NCI-H446 (cell line): ENCODE results near the gene SPRY2.

ENCODE experiments used
- DNase-seq, 2 experiments: peaks; one replicate each; lab custom pipeline; 2025; lab: John Stamatoyannopoulos, UW

The SPRY2 gene

GRCh38 chr13:80313668-80314256 lies 27.2 kb downstream of the SPRY2 start:
- DNase-seq = no peak

- DNase-seq = no peak
These were observed 28.0 kb downstream of the SPRY2 start for GRCh38 chr13:80312967-80313366.

GRCh38 chr13:80312012-80312704 lies 28.8 kb downstream of the SPRY2 start:
- no peak for DNase-seq

GRCh38 chr13:80309926-80310325 lies 31.0 kb downstream of the SPRY2 start:
- DNase-seq = no peak

- no peak for DNase-seq
These were observed 33.4 kb downstream of the SPRY2 start for GRCh38 chr13:80307401-80307987.

GRCh38 chr13:80306337-80306972 lies 34.5 kb downstream of the SPRY2 start:
- no peak for DNase-seq

- no peak for DNase-seq
These were observed 35.2 kb downstream of the SPRY2 start for GRCh38 chr13:80305737-80306136.

GRCh38 chr13:80303225-80303811 lies 37.6 kb downstream of the SPRY2 start:
- no peak for DNase-seq

GRCh38 chr13:80299046-80299445 lies 41.9 kb downstream of the SPRY2 start:
- no peak for DNase-seq

GRCh38 chr13:80297503-80297902 lies 43.4 kb downstream of the SPRY2 start:
- DNase-seq = no peak

- DNase-seq = no peak
These were observed 43.8 kb downstream of the SPRY2 start for GRCh38 chr13:80297094-80297493.

- DNase-seq = no peak
These were observed 44.3 kb downstream of the SPRY2 start for GRCh38 chr13:80296638-80297037.

GRCh38 chr13:80290591-80290990 lies 50.3 kb downstream of the SPRY2 start:
- no peak for DNase-seq
